H9 (cell line): ENCODE measurements around the gene DIP2A. TPM values are rescaled to one million over a fixed set of nuclear protein-coding genes. Genes with fewer than 3 reads are reported as not detected.
A peak's percentile ranks its signal among the peaks of the same experiment; 100 is the strongest.

Experiments used
- DNase-seq: peaks from one replicate; pipeline ENCODE4 v3.0.0-alpha.2; 2017
- H2AFZ ChIP-seq: one replicate; pipeline ENCODE4 v1.6.1; 2013; ENCODE audit warnings: mild to moderate bottlenecking, low read length, control low read depth, moderate library complexity
- H2AK5ac ChIP-seq: 2 replicates; pipeline ENCODE4 v1.6.1; 2013; ENCODE audit warnings: low read length, control low read depth, mixed read lengths; ENCODE audit not compliant: insufficient read length
- H2BK120ac ChIP-seq: one replicate; pipeline ENCODE4 v1.6.1; 2013; ENCODE audit warnings: low read depth, mild to moderate bottlenecking, low read length, control low read depth, inconsistent platforms; ENCODE audit not compliant: poor library complexity, severe bottlenecking
- H2BK12ac ChIP-seq: 2 replicates; pipeline ENCODE4 v1.6.1; 2013; ENCODE audit warnings: low read length, control low read depth, mixed read lengths, low read depth; ENCODE audit not compliant: insufficient read length
- H2BK15ac ChIP-seq: 2 replicates; pipeline ENCODE4 v1.6.1; 2013; ENCODE audit warnings: low read depth, low read length, control low read depth
- H2BK20ac ChIP-seq: one replicate; pipeline ENCODE4 v1.6.1; 2013; ENCODE audit warnings: low read depth, mild to moderate bottlenecking, low read length, control low read depth, inconsistent platforms; ENCODE audit not compliant: poor library complexity, severe bottlenecking
- H2BK5ac ChIP-seq: 2 replicates; pipeline ENCODE4 v1.6.1; 2013; ENCODE audit warnings: low read length, control low read depth, mixed read lengths; ENCODE audit not compliant: insufficient read length
- H3K14ac ChIP-seq: 2 replicates; pipeline ENCODE4 v1.6.1; 2013; ENCODE audit warnings: low read length, control low read depth; ENCODE audit not compliant: insufficient read depth
- H3K18ac ChIP-seq: 2 replicates; pipeline ENCODE4 v1.6.1; 2013; ENCODE audit warnings: low read depth, mild to moderate bottlenecking, mixed read lengths, low read length, control low read depth; ENCODE audit not compliant: insufficient read length
- H3K23ac ChIP-seq: 2 replicates; pipeline ENCODE4 v1.6.1; 2013; ENCODE audit warnings: low read length, control low read depth, mixed read lengths, low read depth; ENCODE audit not compliant: insufficient read length
- H3K23me2 ChIP-seq: 2 replicates; pipeline ENCODE4 v1.6.1; 2013; ENCODE audit warnings: low read depth, mild to moderate bottlenecking, mixed read lengths, low read length, control low read depth; ENCODE audit not compliant: insufficient read length, poor library complexity, severe bottlenecking
- H3K27ac ChIP-seq: 2 replicates; pipeline ENCODE4 v1.5.1; 2013; ENCODE audit warnings: low read length, control low read depth, mixed read lengths, low read depth; ENCODE audit not compliant: insufficient read length
- H3K27me3 ChIP-seq: 2 replicates; pipeline ENCODE4 v1.6.1; 2013; ENCODE audit warnings: low read length, control low read depth, inconsistent platforms; ENCODE audit not compliant: insufficient read depth
- H3K4ac ChIP-seq: 2 replicates; pipeline ENCODE4 v1.6.1; 2013; ENCODE audit warnings: low read depth, mild to moderate bottlenecking, control low read depth, inconsistent platforms, low read length, moderate library complexity
- H3K4me1 ChIP-seq: 2 replicates; pipeline ENCODE4 v1.6.1; 2013; ENCODE audit warnings: low read length, control low read depth, inconsistent platforms; ENCODE audit not compliant: insufficient read depth
- H3K4me2 ChIP-seq: 2 replicates; pipeline ENCODE4 v1.6.1; 2013; ENCODE audit warnings: low read length, control low read depth, mixed read lengths; ENCODE audit not compliant: insufficient read length, insufficient read depth
- H3K56ac ChIP-seq: 2 replicates; pipeline ENCODE4 v1.6.1; 2013; ENCODE audit warnings: low read depth, mild to moderate bottlenecking, mixed read lengths, low read length, control low read depth; ENCODE audit not compliant: insufficient read length
- H3K79me1 ChIP-seq: 2 replicates; pipeline ENCODE4 v1.6.1; 2013; ENCODE audit warnings: low read depth, mild to moderate bottlenecking, moderate library complexity, low read length, control low read depth, inconsistent platforms; ENCODE audit not compliant: insufficient read depth, poor library complexity, severe bottlenecking
- H3K79me2 ChIP-seq: 2 replicates; pipeline ENCODE4 v1.6.1; 2013; ENCODE audit warnings: low read length, control low read depth, inconsistent platforms; ENCODE audit not compliant: insufficient read depth
- H3K9ac ChIP-seq: 2 replicates; pipeline ENCODE4 v1.6.1; 2013; ENCODE audit warnings: low read length, control low read depth, mixed read lengths; ENCODE audit not compliant: insufficient read length; ENCODE audit errors: extremely low read depth
- H3K9me3 ChIP-seq: one replicate; pipeline ENCODE4 v1.6.1; 2013; ENCODE audit warnings: low read depth, low read length, inconsistent platforms; ENCODE audit not compliant: control insufficient read depth
- H3T11ph ChIP-seq: one replicate; pipeline ENCODE4 v1.6.1; 2013; ENCODE audit warnings: mild to moderate bottlenecking, low read length, control low read depth, inconsistent platforms
- H4K20me1 ChIP-seq: one replicate; pipeline ENCODE4 v1.6.1; 2013; ENCODE audit not compliant: control insufficient read depth, insufficient read length, insufficient read depth
- H4K5ac ChIP-seq: 2 replicates; pipeline ENCODE4 v1.6.1; 2013; ENCODE audit warnings: low read depth, mild to moderate bottlenecking, mixed read lengths, low read length, control low read depth; ENCODE audit not compliant: insufficient read length
- H4K8ac ChIP-seq: replicated peaks from 2 replicates; pipeline ENCODE4 v1.6.1; 2013; ENCODE audit warnings: low read length, control low read depth, mixed read lengths, low read depth; ENCODE audit not compliant: insufficient read length
- H4K91ac ChIP-seq: 2 replicates; pipeline ENCODE4 v1.6.1; 2013; ENCODE audit warnings: low read depth, mild to moderate bottlenecking, moderate library complexity, mixed read lengths, low read length, control low read depth; ENCODE audit not compliant: insufficient read length
- H3K27ac Mint-ChIP-seq, 3 experiments: 2 replicates in 2 of 3; 3 replicates in 1 of 3; pipeline ENCODE4 v1.8.0; 2020 to 2021; ENCODE audit warnings: mixed read lengths in 3 of 3, mild to moderate bottlenecking in 1 of 3, moderate library complexity in 1 of 3
- H3K27me3 Mint-ChIP-seq: 2 replicates; pipeline ENCODE4 v1.8.0; 2021; ENCODE audit warnings: low read depth, mild to moderate bottlenecking, moderate library complexity, mixed read lengths
- H3K36me3 Mint-ChIP-seq, 3 experiments: 2 replicates in 2 of 3; 3 replicates in 1 of 3; pipeline ENCODE4 v1.8.0; 2020 to 2021; ENCODE audit warnings: low read depth in 3 of 3, mixed read lengths in 3 of 3; ENCODE audit not compliant: insufficient read depth in 1 of 3
- H3K4me1 Mint-ChIP-seq, 2 experiments: 2 replicates each; pipeline ENCODE4 v1.8.0; 2020; ENCODE audit warnings: mixed read lengths in 2 of 2
- H3K4me3 Mint-ChIP-seq, 2 experiments: 2 replicates in 1 of 2; 3 replicates in 1 of 2; pipeline ENCODE4 v1.8.0; 2020 to 2021; ENCODE audit warnings: mild to moderate bottlenecking in 2 of 2, mixed read lengths in 2 of 2, moderate library complexity in 1 of 2
- H3K9me3 Mint-ChIP-seq, 2 experiments: 2 replicates in 1 of 2; 3 replicates in 1 of 2; pipeline ENCODE4 v1.8.0; 2020; ENCODE audit warnings: mild to moderate bottlenecking in 2 of 2, mixed read lengths in 2 of 2, moderate library complexity in 1 of 2
- CTCF ChIP-seq: fragments of 200-600 bp; sonication (generic); conservative IDR thresholded peaks from 3 replicates; pipeline ENCODE4 v1.8.0; 2021; ENCODE audit warnings: antibody characterized with exemption, mild to moderate bottlenecking
- WGBS: extraction: QIAGEN DNeasy Blood & Tissue Kit; methylation state at CpG from one replicate; pipeline ENCODE4 v1.1.7; 2013; ENCODE audit warnings: missing lambda C conversion rate, low lambda C conversion rate, mixed read lengths; ENCODE audit not compliant: insufficient read length; ENCODE audit errors: extremely low coverage; 5-methylcytosine and 5-hydroxymethylcytosine counted together
- total RNA-seq: library from RNA; stranded (reverse); gene quantifications from 2 replicates; pipeline ENCODE4 v1.2.1, GENCODE V29; 2021

Gene DIP2A
- total RNA-seq, 1 experiment from 2014 or later = 25.2 TPM

- Histone ChIP-seq H3K9me3 (no peaks in the 10 kb centered on the region), H3K9ac (no peak overlapping the region), H3K4ac (no peak overlapping the region), H4K91ac (no peak overlapping the region), H2BK15ac (no peak overlapping the region), H3K27ac (no peak overlapping the region), H3K4me2 (no peak overlapping the region), H3K79me1 (no peaks in the 10 kb centered on the region), H3K27me3 (no peaks in the 10 kb centered on the region), H2BK5ac (no peak overlapping the region), H2BK20ac (no peak overlapping the region), H2AFZ (no peak overlapping the region), H4K8ac (no peak overlapping the region), H3K4me1 (no peaks in the 10 kb centered on the region), H2BK12ac (no peak overlapping the region), H3K18ac (no peak overlapping the region), H3K56ac (no peak overlapping the region), H2BK120ac (no peak overlapping the region), H3T11ph (no peak overlapping the region), H3K14ac (no peak overlapping the region), H2AK5ac (no peak overlapping the region), H3K23ac (no peak overlapping the region), H3K79me2 (no peaks in the 10 kb centered on the region), H3K23me2 (no peaks in the 10 kb centered on the region), H4K20me1 (no peaks in the 10 kb centered on the region), H4K5ac (no peak overlapping the region)
- no peak for DNase-seq
- H3K4me3 Mint-ChIP-seq = no peak overlapping the region
- H3K36me3 Mint-ChIP-seq = peaks cover 10 to 44% (median 42%) of the 10 kb centered on the region in 3 experiments; a peak in 6 of 7 replicates
- H3K27ac Mint-ChIP-seq = peak overlapping the region; percentile 28 to 93 (median 80); a peak in 3 of 7 replicates
- no peaks in the 10 kb centered on the region for H3K9me3 Mint-ChIP-seq
- no peak for TF ChIP-seq CTCF
- no CpG with 5 or more reads among the region's 1 CpG for WGBS
- peaks cover 7 to 11% of the 10 kb centered on the region in 2 experiments; a peak in 3 of 4 replicates for H3K4me1 Mint-ChIP-seq
- no peaks in the 10 kb centered on the region for H3K27me3 Mint-ChIP-seq
Observed at GRCh38 chr21:46423546-46424038, 35.1 kb upstream of the DIP2A start.
